CD4-positive, alpha-beta T cell (primary cell): ENCODE measurements around the gene BTBD9. TPM values are rescaled to one million over a fixed set of nuclear protein-coding genes. Genes with fewer than 3 reads are reported as not detected.
A peak's percentile ranks its signal among the peaks of the same experiment; 100 is the strongest.

ENCODE experiments used
- ATAC-seq: fragments of 200-7000 bp; cut with Tn5 transposase; one replicate; pipeline ENCODE4 v1.10.0; 2022; ENCODE audit warnings: mild to moderate bottlenecking; ENCODE audit not compliant: poor library complexity
- CTCF ChIA-PET: fragments of 350-600 bp; sonication (Branson Sonifier 250); formaldehyde crosslinking; loops from one replicate; lab custom pipeline; 2021; ENCODE audit warnings: antibody characterized with exemption, inconsistent platforms; lab: Charles Lee
- POLR2A ChIA-PET: fragments of 350-600 bp; sonication (Branson Sonifier 250); formaldehyde crosslinking; loops from one replicate; lab custom pipeline; 2021; ENCODE audit warnings: antibody characterized with exemption, inconsistent platforms; lab: Charles Lee
- DNase-seq, 14 experiments: peaks; one replicate each; pipeline ENCODE4 v3.0.0-alpha.2; 2013 to 2020; ENCODE audit warnings: mixed read lengths in 2 of 14
- H3K27ac ChIP-seq, 2 donors: one replicate each; pipeline versions ENCODE4 v1.5.1 to v1.7.0; 2013; ENCODE audit warnings: low read length in 2 of 2, low read depth in 1 of 2, mild to moderate bottlenecking in 1 of 2
- H3K27me3 ChIP-seq, 2 experiments: 1 replicate in 1 of 2; 2 replicates in 1 of 2; pipeline versions ENCODE4 v1.6.1 to v1.7.0; 2013; ENCODE audit warnings: low read length in 2 of 2, control low read depth in 1 of 2, mild to moderate bottlenecking in 1 of 2, moderate library complexity in 1 of 2; ENCODE audit not compliant: insufficient read depth in 2 of 2, control insufficient read depth in 1 of 2
- H3K36me3 ChIP-seq: one replicate; pipeline ENCODE4 v1.6.1; 2013; ENCODE audit warnings: low read length, control low read depth; ENCODE audit not compliant: insufficient read depth
- H3K4me1 ChIP-seq: one replicate; pipeline ENCODE4 v1.6.1; 2013; ENCODE audit warnings: low read length, control low read depth; ENCODE audit not compliant: insufficient read depth
- H3K4me3 ChIP-seq: one replicate; pipeline ENCODE4 v1.5.1; 2013; ENCODE audit warnings: mild to moderate bottlenecking, low read length, moderate library complexity
- H3K9me3 ChIP-seq, 2 experiments: 1 replicate in 1 of 2; 2 replicates in 1 of 2; pipeline versions ENCODE4 v1.6.1 to v1.7.0; 2013; ENCODE audit warnings: low read length in 2 of 2, mild to moderate bottlenecking in 2 of 2, control low read depth in 1 of 2, moderate library complexity in 1 of 2; ENCODE audit not compliant: control insufficient read depth in 1 of 2, insufficient read depth in 1 of 2
- H3K27ac Mint-ChIP-seq: one replicate; pipeline ENCODE4 v1.8.0; 2020; ENCODE audit warnings: mixed read lengths
- H3K27me3 Mint-ChIP-seq: one replicate; pipeline ENCODE4 v1.8.0; 2021; ENCODE audit warnings: mixed read lengths
- H3K36me3 Mint-ChIP-seq: one replicate; pipeline ENCODE4 v1.8.0; 2021; ENCODE audit warnings: low read depth, mixed read lengths
- H3K4me1 Mint-ChIP-seq: one replicate; pipeline ENCODE4 v1.8.0; 2021; ENCODE audit warnings: low read depth, mixed read lengths
- H3K4me3 Mint-ChIP-seq: one replicate; pipeline ENCODE4 v1.8.0; 2020; ENCODE audit warnings: mild to moderate bottlenecking, mixed read lengths
- H3K9me3 Mint-ChIP-seq: one replicate; pipeline ENCODE4 v1.8.0; 2020; ENCODE audit warnings: mixed read lengths
- intact Hi-C, 2 experiments: fragments of 100-400 bp; cut with DNase I in 1 of 2; cut with micrococcal nuclease in 1 of 2; formaldehyde crosslinking; loops; one replicate each; pipeline versions ENCODE4 v1.15.1 to v1.9.0; 2023 to 2025; cut with DNase I, micrococcal nuclease
- total RNA-seq, 174 experiments: library from RNA in 2 of 174; stranded (reverse) in 2 of 174; gene quantifications; one replicate each; pipeline ENCODE4 v1.2.3 and lab custom pipeline; 2021 to 2026
- TF ChIP-seq, protein P1 (sequence below): fragments of 200-600 bp; IDR thresholded peaks from one replicate; pipeline ENCODE4 v1.8.0; 2022; ENCODE audit warnings: antibody characterized with exemption, mild to moderate bottlenecking

BTBD9 gene
- total RNA-seq, 2 experiments from 2014 or later = 58.7 to 59.3 TPM

DNA sequence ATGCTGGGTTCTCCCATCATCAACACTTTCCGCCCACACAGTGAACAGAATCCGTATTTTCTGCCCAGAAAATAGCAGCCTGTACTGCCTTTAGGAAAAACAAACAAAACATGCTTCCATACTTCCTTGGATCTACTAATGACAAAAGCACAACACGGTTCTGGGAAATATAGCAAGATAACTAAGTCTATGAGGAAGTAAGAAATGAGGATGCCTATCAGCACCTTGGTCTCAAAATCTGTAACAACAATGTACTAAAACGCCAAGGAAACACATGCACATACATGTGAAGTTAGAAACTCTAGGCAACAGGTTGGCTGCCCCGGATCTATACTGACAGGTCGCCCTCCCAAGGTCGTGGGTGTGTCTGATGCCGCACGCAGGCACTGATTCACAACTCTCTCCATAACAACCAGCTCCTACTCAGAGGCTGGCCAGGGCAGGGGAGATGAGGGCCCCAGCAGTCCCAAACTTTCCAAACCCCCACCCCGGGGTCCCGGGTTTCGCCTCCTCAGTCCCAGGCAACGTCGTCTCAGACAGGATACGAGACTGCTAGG, 710 bp downstream of the BTBD9 start:
- ChIA-PET CTCF (interaction anchor here (0.6 kb wide), 1 partner anchor 847 kb away, joined by 3 read pairs; no protein-coding TSS in a partner anchor), POLR2A (interaction anchor here (0.7 to 2.3 kb wide), 14 partner anchors 8 to 1122 kb away, joined by 3 to 18 read pairs (median 4); partner anchors contain the start of genes GLO1, SAYSD1 and ZFAND3)
- Mint-ChIP-seq H3K36me3 (peaks cover 4% of the 10 kb centered on the region), H3K4me3 (peak overlapping the region; percentile 90), H3K4me1 (peaks cover 55% of the 10 kb centered on the region), H3K27me3 (no peaks in the 10 kb centered on the region), H3K9me3 (no peaks in the 10 kb centered on the region), H3K27ac (peak overlapping the region; percentile 84)
- Histone ChIP-seq H3K9me3 (no peaks in the 10 kb centered on the region), H3K4me3 (peak overlapping the region; percentile 78), H3K27me3 (no peaks in the 10 kb centered on the region), H3K27ac (peak overlapping the region; percentile 94 to 99), H3K36me3 (no peaks in the 10 kb centered on the region), H3K4me1 (peaks cover 20% of the 10 kb centered on the region)
- intact Hi-C loops = loop anchor here (1.0 to 5.0 kb wide), 3 partner anchors 62 to 63 kb away; partner anchors contain the start of gene GLO1 (in 1 of the 2)
- TF ChIP-seq, protein P1, sequence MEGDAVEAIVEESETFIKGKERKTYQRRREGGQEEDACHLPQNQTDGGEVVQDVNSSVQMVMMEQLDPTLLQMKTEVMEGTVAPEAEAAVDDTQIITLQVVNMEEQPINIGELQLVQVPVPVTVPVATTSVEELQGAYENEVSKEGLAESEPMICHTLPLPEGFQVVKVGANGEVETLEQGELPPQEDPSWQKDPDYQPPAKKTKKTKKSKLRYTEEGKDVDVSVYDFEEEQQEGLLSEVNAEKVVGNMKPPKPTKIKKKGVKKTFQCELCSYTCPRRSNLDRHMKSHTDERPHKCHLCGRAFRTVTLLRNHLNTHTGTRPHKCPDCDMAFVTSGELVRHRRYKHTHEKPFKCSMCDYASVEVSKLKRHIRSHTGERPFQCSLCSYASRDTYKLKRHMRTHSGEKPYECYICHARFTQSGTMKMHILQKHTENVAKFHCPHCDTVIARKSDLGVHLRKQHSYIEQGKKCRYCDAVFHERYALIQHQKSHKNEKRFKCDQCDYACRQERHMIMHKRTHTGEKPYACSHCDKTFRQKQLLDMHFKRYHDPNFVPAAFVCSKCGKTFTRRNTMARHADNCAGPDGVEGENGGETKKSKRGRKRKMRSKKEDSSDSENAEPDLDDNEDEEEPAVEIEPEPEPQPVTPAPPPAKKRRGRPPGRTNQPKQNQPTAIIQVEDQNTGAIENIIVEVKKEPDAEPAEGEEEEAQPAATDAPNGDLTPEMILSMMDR = no peak
- DNase-seq (peak; percentile 44 to 83 (median 62)), ATAC-seq (peak; percentile 76)

DNA sequence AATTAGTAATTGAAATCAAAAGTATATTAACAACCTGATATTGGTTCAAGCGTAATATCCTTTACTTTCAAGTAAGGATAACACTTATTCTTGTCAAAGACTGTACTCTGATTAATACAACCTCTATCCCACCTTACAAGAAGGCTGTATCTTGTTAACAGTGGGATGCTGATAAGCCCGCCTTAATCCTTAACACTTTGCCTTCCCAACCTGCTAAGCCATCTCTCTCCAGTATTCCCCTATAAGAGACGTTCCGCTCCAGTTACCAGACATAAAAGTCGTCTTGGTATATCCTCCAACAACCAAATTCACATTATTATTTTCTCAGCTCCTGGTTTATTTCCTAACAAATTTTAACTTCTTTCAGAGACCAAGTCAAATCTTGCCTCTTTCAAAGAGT, 2.0 kb downstream of the BTBD9 start:
- intact Hi-C loops = loop anchor here (2.0 to 5.0 kb wide), 3 partner anchors 60 to 819 kb away; partner anchors contain the start of genes GLO1 (in 1 of the 2) and ZFAND3 (in 1 of the 2)
- TF ChIP-seq, protein P1 = no peak
- Histone ChIP-seq H3K36me3 (no peaks in the 10 kb centered on the region), H3K4me3 (no peak overlapping the region), H3K27ac (no peak overlapping the region), H3K27me3 (no peaks in the 10 kb centered on the region), H3K4me1 (peaks cover 20% of the 10 kb centered on the region), H3K9me3 (no peaks in the 10 kb centered on the region)
- ATAC-seq = no peak
- Mint-ChIP-seq H3K4me3 (peak overlapping the region; percentile 11), H3K27me3 (no peaks in the 10 kb centered on the region), H3K9me3 (no peaks in the 10 kb centered on the region), H3K27ac (peak overlapping the region; percentile 84), H3K4me1 (peaks cover 68% of the 10 kb centered on the region), H3K36me3 (peaks cover 4% of the 10 kb centered on the region)
- DNase-seq = no peak
- CTCF ChIA-PET = no interaction called here
- POLR2A ChIA-PET = interaction anchor here (0.5 kb wide), 1 partner anchor 66 kb away, joined by 3 read pairs; no protein-coding TSS in a partner anchor

DNA sequence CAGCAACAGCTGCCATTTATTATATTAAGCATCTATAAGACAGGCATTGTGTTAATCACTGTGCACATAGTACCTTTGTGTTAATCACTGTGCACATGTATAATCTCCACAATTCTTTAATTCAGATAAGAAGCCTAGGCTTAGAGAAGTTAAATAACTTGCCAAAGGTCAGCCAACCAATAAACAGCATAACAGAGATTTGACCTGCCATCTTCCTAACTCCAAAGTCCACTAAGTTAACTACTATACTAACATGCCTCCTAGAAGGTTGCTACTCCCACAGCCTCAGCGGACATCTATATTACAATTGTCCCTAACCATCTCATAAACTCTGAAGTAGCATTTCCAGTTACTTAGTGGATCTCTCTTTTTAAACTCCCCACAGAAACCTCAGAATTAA, 3.7 kb downstream of the BTBD9 start:
- POLR2A ChIA-PET = no interaction called here
- no peaks in the 10 kb centered on the region for H3K36me3 ChIP-seq
- no peak overlapping the region for H3K4me3 Mint-ChIP-seq
- no peaks in the 10 kb centered on the region for H3K9me3 ChIP-seq
- H3K27ac Mint-ChIP-seq = no peak overlapping the region
- H3K36me3 Mint-ChIP-seq = peaks cover 4% of the 10 kb centered on the region
- peaks cover 62% of the 10 kb centered on the region for H3K4me1 Mint-ChIP-seq
- no peak for ATAC-seq
- DNase-seq = no peak
- no peak overlapping the region for H3K27ac ChIP-seq
- CTCF ChIA-PET = no interaction called here
- peaks cover 20% of the 10 kb centered on the region for H3K4me1 ChIP-seq
- no peaks in the 10 kb centered on the region for H3K27me3 Mint-ChIP-seq
- no peaks in the 10 kb centered on the region for H3K9me3 Mint-ChIP-seq
- intact Hi-C loops = loop anchor here (2.0 to 5.0 kb wide), 3 partner anchors 59 to 817 kb away; partner anchors contain the start of genes GLO1 (in 1 of the 2) and ZFAND3 (in 1 of the 2)
- TF ChIP-seq, protein P1 = no peak
- H3K27me3 ChIP-seq = no peaks in the 10 kb centered on the region
- H3K4me3 ChIP-seq = no peak overlapping the region
